ES-I3 (cell line): ENCODE measurements around the gene SLC39A11.

Experiments
- H3K36me3 ChIP-seq: 2 replicates; pipeline ENCODE4 v1.6.1; 2013; ENCODE audit warnings: mild to moderate bottlenecking, low read length, control low read depth, moderate library complexity; ENCODE audit not compliant: insufficient read depth
- H3K4me1 ChIP-seq: 2 replicates; pipeline ENCODE4 v1.6.1; 2013; ENCODE audit warnings: mild to moderate bottlenecking, control low read depth, low read length; ENCODE audit not compliant: insufficient read depth
- H3K9ac ChIP-seq: 2 replicates; pipeline ENCODE4 v1.6.1; 2013; ENCODE audit warnings: low read depth, mild to moderate bottlenecking, low read length, moderate library complexity
- H3K9me3 ChIP-seq: 2 replicates; pipeline ENCODE4 v1.6.1; 2013; ENCODE audit warnings: mild to moderate bottlenecking, low read length, moderate library complexity; ENCODE audit not compliant: control insufficient read depth, insufficient read depth

The SLC39A11 gene

GRCh38 chr17:72813481-72813880 is 279.0 kb downstream of the SLC39A11 start:
- Histone ChIP-seq H3K9ac (no peak overlapping the region), H3K36me3 (no peaks in the 10 kb centered on the region), H3K4me1 (no peaks in the 10 kb centered on the region), H3K9me3 (peaks cover 3% of the 10 kb centered on the region; the same call in 1 of the 2 replicates)

- H3K36me3 ChIP-seq, result no peaks in the 10 kb centered on the region
Observed at GRCh38 chr17:72812823-72813222, 279.7 kb downstream of the SLC39A11 start.

GRCh38 chr17:72811976-72812687 is 280.4 kb downstream of the SLC39A11 start:
- H3K4me1 ChIP-seq, result no peaks in the 10 kb centered on the region
- H3K9ac ChIP-seq, result no peak overlapping the region
- H3K36me3 ChIP-seq, result no peaks in the 10 kb centered on the region
- H3K9me3 ChIP-seq, result peaks cover 3% of the 10 kb centered on the region; the same call in 1 of the 2 replicates

More at GRCh38 chr17:72812823-72813222, 279.7 kb downstream of the SLC39A11 start:
- Histone ChIP-seq H3K9ac (no peak overlapping the region), H3K9me3 (peaks cover 3% of the 10 kb centered on the region; the same call in 1 of the 2 replicates), H3K4me1 (no peaks in the 10 kb centered on the region)

- Histone ChIP-seq H3K9ac (no peak overlapping the region), H3K9me3 (peaks cover 3% of the 10 kb centered on the region; the same call in 1 of the 2 replicates), H3K36me3 (no peaks in the 10 kb centered on the region), H3K4me1 (no peaks in the 10 kb centered on the region)
Observed at GRCh38 chr17:72810991-72811508, 281.4 kb downstream of the SLC39A11 start.

GRCh38 chr17:72806011-72806410 is 286.5 kb downstream of the SLC39A11 start:
- H3K36me3 ChIP-seq, result no peaks in the 10 kb centered on the region
- H3K9ac ChIP-seq, result no peak overlapping the region
- H3K9me3 ChIP-seq, result peaks cover 4% of the 10 kb centered on the region; the same call in 1 of the 2 replicates
- H3K4me1 ChIP-seq, result no peaks in the 10 kb centered on the region

- peaks cover 6% of the 10 kb centered on the region; the same call in 1 of the 2 replicates for H3K9me3 ChIP-seq
- no peaks in the 10 kb centered on the region for H3K4me1 ChIP-seq
- no peak overlapping the region for H3K9ac ChIP-seq
- no peaks in the 10 kb centered on the region for H3K36me3 ChIP-seq
Observed at GRCh38 chr17:72804949-72805707, 287.4 kb downstream of the SLC39A11 start.

GRCh38 chr17:72802726-72803125 is 289.8 kb downstream of the SLC39A11 start:
- no peak overlapping the region for H3K9ac ChIP-seq
- no peaks in the 10 kb centered on the region for H3K4me1 ChIP-seq
- H3K36me3 ChIP-seq, result no peaks in the 10 kb centered on the region
- peaks cover 10% of the 10 kb centered on the region; the same call in 1 of the 2 replicates for H3K9me3 ChIP-seq

GRCh38 chr17:72797142-72797541 is 295.3 kb downstream of the SLC39A11 start:
- H3K4me1 ChIP-seq, result no peaks in the 10 kb centered on the region
- H3K9ac ChIP-seq, result no peak overlapping the region
- H3K36me3 ChIP-seq, result no peaks in the 10 kb centered on the region
- H3K9me3 ChIP-seq, result peaks cover 12% of the 10 kb centered on the region; the same call in 1 of the 2 replicates

GRCh38 chr17:72795941-72796340 is 296.5 kb downstream of the SLC39A11 start:
- peaks cover 9% of the 10 kb centered on the region; the same call in 1 of the 2 replicates for H3K9me3 ChIP-seq

GRCh38 chr17:72794152-72794551 is 298.3 kb downstream of the SLC39A11 start:
- Histone ChIP-seq H3K36me3 (no peaks in the 10 kb centered on the region), H3K9me3 (peaks cover 6% of the 10 kb centered on the region; the same call in 1 of the 2 replicates), H3K9ac (no peak overlapping the region), H3K4me1 (no peaks in the 10 kb centered on the region; the same call in 1 of the 2 replicates)

More at GRCh38 chr17:72795941-72796340, 296.5 kb downstream of the SLC39A11 start:
- Histone ChIP-seq H3K9ac (no peak overlapping the region), H3K36me3 (no peaks in the 10 kb centered on the region), H3K4me1 (no peaks in the 10 kb centered on the region)

- peaks cover 1% of the 10 kb centered on the region; the same call in 1 of the 2 replicates for H3K9me3 ChIP-seq
- H3K9ac ChIP-seq, result no peak overlapping the region
- H3K4me1 ChIP-seq, result no peaks in the 10 kb centered on the region; the same call in 1 of the 2 replicates
- no peaks in the 10 kb centered on the region for H3K36me3 ChIP-seq
Observed at GRCh38 chr17:72792771-72793170, 299.7 kb downstream of the SLC39A11 start.

GRCh38 chr17:72790190-72790589 is 302.3 kb downstream of the SLC39A11 start:
- Histone ChIP-seq H3K9me3 (no peaks in the 10 kb centered on the region), H3K4me1 (no peaks in the 10 kb centered on the region; the same call in 1 of the 2 replicates), H3K36me3 (no peaks in the 10 kb centered on the region), H3K9ac (no peak overlapping the region)

GRCh38 chr17:72789711-72790110 is 302.8 kb downstream of the SLC39A11 start:
- H3K9me3 ChIP-seq, result no peaks in the 10 kb centered on the region
- no peaks in the 10 kb centered on the region; the same call in 1 of the 2 replicates for H3K4me1 ChIP-seq
- H3K36me3 ChIP-seq, result no peaks in the 10 kb centered on the region
- no peak overlapping the region for H3K9ac ChIP-seq

GRCh38 chr17:72788950-72789585 is 303.4 kb downstream of the SLC39A11 start:
- Histone ChIP-seq H3K9me3 (no peaks in the 10 kb centered on the region), H3K4me1 (no peaks in the 10 kb centered on the region; the same call in 1 of the 2 replicates), H3K36me3 (no peaks in the 10 kb centered on the region), H3K9ac (no peak overlapping the region)
